HG03571 (cell line): ENCODE data around the gene MARS2.
"Not testable (repeated sequence)": the region's sequence is repeated elsewhere in the genome, so short reads cannot be mapped to it uniquely, and the experiment has no call there.

Experiments
- ATAC-seq: cut with Tn5 transposase; IDR thresholded peaks from one replicate; pipeline ENCODE4 v1.9.1; 2021; ENCODE audit not compliant: unreplicated experiment

Gene MARS2

DNA sequence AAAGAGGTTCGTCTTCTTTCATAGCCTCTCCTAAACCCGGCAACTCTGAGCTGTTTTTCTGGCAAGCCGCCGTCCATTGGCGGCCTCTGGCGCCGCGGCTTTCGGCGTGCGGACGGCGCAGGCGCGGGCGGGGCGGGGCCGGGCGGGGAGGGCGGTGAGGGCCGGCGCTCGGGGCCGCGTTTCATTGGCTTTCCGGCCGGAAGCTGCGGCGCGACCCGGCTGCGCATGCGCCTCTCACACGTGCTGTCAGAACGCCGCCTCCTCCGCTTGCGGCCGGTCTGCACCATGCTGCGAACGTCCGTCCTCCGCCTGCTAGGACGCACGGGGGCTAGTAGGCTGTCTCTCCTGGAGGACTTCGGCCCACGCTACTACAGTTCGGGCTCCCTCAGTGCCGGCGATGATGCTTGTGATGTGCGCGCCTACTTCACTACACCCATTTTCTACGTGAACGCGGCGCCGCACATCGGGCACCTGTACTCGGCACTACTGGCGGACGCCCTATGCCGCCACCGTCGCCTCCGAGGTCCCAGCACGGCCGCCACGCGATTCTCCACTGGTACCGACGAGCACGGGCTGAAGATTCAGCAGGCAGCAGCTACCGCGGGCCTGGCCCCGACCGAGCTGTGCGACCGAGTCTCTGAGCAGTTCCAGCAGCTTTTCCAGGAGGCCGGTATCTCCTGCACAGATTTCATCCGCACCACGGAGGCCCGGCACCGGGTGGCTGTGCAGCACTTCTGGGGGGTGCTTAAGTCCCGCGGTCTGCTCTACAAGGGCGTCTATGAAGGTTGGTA, at the start of gene MARS2:
MARS2 (plus strand) TSS at position 249 of the 791 bp plus-strand sequence; CDS start at position 286, 37 bp downstream.
- ATAC-seq = peak; percentile 82

DNA sequence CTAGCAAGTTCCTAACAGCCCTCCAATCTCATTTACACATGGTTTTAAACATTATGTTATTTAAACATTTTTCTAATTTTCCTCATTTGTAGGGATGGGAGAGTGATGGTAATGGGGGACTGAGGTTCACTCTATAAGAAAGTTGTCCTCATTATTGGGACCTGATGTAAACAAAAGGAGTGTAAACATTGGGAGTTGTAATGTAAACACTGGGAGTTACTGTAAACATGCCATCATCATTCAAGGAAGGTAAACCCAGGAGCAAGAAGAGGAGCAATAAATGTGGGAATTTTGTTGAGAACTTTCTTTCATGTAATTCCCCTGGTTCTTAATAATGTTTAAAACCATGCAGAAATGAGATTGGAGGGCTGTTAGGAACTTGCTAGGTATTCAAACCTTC, 47.6 kb upstream of the MARS2 start:
- ATAC-seq = no peak

DNA sequence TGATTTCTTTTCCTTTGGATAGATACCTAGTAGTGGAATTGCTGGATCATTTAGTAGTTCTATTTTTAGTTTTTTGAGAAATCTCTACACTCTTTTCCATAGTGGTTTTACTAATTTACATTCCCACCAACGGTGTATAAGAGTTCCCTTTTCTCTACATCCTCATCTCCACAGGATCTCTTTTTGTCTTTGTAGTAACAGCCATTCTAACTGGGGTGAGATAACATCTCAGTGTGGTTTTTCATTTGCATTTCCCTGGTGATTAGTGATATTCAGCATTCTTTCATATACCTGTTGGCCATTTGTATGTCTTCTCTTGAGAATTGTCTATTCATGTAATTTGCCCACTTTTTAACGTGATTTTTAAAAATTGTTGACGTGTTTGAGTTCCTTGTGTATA, 43.5 kb upstream of the MARS2 start:
- ATAC-seq = no peak

DNA sequence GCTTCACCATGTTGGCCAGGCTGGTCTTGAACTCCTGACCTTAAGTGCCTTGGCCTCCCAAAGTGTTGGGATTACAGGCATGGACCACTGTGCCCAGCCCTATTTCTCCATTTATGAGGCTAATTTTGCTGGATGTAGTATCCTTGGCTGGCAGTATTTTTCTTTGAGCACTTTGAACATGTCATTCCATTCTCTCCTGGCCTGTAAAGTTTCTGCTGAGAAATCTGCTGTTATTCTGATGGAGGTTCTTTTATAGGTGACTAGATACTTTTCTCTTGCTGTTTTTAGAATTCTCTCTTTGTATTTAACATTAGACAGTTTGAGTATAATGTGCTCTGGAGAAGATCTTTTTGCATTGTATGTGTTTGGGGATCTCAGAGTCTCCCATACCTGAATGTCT, 38.9 kb upstream of the MARS2 start:
- no peak for ATAC-seq

DNA sequence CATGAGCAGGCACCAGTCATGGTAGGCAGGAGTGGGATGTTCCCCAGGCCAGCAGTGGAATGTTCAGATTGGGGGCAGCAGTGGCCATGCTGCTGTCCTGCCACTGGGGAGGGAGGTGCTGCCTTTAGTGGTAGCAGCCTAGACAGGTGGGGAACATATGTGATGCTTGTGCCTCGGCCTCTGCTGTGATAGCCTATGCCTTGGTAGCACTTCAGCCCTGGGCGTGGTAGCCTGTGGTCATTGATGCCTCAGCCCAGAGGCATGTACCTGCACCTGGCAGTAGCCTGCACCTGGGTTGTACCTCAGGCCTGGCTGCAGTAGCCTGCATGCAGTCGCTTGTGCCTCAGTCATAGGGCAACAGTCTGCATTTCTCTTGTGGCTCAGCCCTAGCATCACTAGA, 36.9 kb upstream of the MARS2 start:
- no peak for ATAC-seq

DNA sequence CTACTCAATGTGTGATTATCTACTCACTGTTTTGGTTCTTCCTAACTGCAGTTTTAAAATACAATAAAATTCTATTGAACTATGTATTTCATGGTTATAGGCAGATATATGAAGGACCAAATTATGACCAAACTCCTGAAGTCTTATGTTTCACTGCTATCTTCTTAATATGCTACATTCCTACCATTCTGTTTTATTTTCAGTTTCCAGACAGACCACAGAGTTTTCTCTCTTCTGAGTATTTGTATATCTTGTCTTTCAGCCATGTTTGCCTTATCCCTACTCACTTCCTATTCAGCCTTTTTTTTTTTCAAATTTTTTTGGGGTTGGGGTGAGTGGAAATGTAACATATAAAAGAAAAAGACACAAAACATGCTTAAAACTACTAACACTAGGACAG, 36.1 kb upstream of the MARS2 start:
- ATAC-seq = no peak

DNA sequence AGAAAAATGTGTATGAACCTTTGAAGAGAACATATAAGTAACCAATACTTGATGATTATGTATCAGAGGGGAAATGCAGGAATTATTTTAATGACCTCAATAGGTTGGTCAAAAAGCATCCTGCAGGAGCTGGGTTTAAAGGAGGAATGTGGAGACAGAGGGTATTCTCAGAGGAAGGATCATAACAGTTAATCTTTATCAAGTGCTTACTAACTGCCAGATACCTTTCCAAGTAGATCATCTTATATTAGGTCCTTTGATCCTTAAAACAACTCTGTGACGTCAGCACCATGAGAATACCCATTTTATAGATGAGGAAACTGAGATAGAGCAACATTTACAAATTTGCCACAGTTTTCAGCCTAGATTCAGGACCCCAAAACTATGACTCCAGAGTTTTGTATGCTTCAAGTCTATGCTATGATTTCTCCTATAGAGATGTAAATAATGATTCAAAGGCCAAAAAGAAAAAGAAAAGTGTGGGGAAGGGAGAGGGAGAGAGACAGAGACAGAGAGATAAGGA, 32.7 kb upstream of the MARS2 start:
- no peak for ATAC-seq

DNA sequence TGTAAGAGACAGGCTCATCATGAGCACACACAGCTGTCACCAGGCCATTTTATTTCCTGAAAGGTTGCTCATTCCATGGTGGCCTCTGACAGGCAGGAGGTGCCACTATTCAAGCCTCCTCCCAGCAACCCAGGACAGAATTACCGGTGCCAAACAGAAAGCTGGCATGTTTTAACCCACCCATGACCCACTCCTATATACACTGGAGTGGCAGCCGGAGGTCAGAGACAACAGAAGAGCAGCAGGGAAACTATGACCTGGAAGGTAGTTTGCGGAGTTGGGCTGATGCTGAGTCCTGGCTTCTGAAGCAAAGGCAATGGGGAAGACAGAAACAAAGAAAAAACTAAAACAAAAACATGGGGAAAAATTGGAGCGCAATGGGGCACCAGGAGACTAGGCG, 32.1 kb upstream of the MARS2 start:
- no peak for ATAC-seq

DNA sequence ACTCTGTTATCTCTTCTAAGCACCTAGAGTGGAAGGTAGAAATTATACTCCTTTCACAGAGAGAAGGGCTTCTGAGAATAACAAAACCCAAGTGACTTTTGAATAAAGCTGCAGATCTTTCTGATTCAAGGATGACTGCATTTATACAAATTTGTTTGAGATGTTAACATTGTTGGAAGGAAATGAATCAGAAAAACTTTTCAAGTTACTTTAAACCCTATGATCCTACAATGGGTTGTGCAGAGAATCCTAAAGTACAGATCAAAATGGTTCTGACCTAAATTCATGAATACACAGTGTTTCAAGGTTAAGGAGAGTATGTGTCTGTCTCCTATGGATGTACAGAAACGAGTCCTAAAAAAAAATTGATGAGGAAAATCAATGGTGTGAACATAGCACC, 31.6 kb upstream of the MARS2 start:
- ATAC-seq = no peak

DNA sequence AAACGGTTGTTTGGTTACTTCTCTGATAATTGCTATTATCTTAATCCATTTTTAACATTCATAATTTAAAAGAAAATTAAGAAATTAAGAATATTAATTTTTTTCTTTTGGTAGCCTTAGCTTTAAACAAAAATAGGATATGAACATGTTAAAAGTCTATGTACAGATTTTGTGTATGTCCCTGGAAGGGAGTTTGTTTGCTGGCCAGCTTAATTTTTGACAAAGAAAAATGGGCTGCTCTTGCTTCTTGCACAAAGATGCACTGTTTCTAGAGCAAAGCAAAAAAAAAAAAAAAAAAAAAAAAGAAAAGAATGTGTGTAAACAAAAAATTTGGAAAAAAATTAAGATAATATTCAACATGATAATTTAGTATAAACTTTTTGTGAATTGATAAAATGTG, 31.1 kb upstream of the MARS2 start:
- no peak for ATAC-seq

DNA sequence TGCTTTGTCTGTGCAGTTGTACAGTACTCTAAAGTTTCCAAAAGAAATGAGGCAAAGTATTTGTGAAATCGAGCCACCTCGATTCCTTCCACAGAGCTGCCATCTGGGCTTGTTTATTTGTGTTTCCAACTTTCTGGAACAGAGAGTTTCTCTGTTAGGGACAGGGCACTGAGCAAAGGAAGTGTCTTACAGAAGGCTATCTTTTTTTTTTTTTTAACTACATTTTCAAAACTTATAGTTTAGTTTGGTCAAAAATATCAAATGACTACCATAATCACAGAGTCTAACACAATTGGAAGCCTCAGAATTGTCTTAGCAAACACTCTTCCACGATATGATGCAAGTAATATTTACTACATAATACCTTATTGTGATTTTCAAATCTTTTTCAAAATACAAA, 30.6 kb upstream of the MARS2 start:
- ATAC-seq = no peak

DNA sequence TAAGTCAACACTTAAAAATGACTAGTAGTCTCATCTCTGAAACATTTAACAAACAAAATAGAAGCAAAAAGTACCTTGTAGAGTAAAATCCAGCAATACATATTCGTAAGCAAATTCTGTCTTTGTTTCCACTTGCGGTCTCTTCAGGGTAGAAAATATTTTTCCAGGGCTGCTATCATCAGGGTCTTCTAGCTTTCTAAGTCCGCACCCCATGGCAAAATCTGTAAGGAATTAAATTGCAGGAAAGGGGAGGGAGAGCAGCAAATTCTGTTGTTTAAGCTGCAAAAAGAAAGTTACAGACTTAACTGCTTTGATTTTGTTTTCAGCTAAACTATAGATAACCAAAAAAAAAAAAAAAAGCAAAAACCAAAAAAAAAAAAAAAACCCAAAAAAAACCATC, 29.9 kb upstream of the MARS2 start, which contains the start of gene RFTN2:
RFTN2 (minus strand) TSS at position 342 of the 400 bp plus-strand sequence; CDS start at position 213, 129 bp downstream.
- no peak for ATAC-seq

DNA sequence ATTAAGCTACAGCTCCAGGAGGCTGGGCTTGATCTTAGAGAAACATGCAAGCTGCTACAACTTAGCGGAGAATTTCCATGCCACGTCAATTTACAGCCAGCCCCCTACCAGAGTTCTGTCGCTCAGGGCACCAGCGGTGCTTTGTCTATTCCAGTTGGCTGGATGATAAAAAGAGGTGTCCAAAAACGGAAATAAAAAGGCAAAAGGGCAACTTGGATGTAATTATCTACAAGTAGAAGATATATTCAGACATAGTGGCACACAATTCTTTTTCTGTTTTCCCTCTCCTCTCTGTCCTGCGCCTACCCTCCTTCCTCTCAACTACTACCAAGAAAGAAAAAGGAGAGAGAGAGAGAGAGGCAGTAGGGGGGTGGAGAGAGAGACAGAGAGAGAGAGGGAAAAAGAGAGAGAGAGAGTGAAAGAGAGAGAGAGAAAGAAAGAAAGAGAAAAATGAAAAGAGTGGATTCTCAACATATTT, 29.4 kb upstream of the MARS2 start:
- no peak for ATAC-seq

DNA sequence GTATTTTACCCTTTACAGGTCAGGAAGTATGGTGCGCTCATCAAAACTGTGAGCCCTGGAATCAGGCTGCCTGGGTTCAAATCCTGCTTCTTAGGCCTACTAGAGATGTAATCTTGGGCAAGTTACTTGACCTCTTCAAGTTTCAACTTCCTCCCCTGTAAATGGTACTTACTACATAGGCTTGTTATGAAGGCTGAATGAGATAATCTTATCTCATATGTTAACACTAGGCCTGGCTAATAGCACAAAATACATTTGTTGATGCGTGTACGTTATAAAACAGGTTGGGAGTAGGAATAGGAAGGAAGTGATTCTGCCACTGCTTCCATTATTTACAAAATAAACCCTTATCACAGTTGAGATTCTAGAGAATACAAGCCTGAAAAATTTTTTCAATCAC, 28.1 kb upstream of the MARS2 start:
- ATAC-seq = no peak

DNA sequence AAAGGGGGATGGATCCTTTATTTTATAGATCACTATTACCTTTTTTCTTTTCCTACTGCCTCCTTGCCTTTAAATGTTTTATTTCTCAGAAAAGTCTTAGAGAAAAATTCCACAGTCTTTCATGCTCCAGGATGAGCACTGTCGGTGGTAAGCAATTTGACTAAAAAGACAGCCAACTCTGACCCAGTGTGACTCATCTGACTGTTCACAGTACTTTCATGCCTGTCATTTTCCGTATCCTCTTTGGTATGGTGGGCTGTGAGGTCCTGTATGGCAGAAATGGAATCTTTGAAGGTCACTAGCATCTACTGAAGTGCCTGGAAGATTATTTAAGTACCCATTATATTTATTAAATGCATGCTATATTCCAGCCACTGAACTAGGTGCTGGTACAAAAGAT, 27.7 kb upstream of the MARS2 start:
- ATAC-seq = no peak

DNA sequence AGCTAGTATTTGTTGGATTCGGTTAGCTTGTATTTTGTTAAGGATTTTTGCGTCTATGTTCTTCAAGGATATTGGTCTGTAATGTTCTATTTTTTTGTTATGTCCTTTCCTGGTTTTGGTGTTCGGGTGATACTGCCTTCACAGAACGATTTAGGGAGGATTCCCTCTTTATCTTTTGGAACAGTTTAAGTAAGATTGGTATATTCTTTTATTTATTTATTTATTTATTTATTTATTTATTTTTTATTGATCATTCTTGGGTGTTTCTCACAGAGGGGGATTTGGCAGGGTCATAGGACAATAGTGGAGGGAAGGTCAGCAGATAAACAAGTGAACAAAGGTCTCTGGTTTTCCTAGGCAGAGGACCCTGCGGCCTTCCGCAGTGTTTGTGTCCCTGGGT, 10.0 kb upstream of the MARS2 start:
- ATAC-seq = not testable (repeated sequence)

DNA sequence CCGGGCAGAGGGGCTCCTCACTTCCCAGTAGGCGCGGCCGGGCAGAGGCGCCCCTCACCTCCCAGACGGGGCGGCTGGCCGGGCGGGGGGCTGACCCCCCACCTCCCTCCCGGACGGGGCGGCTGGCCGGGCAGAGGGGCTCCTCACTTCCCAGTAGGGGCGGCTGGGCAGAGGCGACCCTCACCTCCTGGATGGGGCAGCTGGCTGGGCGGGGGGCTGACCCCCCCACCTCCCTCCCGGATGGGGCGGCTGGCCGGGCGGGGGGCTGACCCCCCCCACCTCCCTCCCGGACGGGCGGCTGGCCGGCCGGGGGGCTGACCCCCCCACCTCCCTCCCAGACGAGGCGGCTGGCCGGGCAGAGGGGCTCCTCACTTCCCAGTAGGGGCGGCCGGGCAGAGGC, 9.2 kb upstream of the MARS2 start:
- ATAC-seq = not testable (repeated sequence)

DNA sequence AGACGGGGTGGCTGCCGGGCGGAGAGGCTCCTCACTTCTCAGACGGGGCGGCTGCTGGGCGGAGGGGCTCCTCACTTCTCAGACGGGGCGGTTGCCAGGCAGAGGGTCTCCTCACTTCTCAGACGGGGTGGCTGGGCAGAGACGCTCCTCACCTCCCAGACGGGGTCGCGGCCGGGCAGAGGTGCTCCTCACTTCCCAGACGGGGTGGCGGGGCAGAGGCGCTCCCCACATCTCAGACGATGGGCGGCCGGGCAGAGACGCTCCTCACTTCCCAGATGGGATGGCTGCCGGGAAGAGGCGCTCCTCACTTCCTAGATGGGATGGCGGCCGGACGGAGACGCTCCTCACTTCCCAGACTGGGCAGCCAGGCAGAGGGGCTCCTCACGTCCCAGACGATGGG, 8.6 kb upstream of the MARS2 start:
- ATAC-seq = not testable (repeated sequence)

DNA sequence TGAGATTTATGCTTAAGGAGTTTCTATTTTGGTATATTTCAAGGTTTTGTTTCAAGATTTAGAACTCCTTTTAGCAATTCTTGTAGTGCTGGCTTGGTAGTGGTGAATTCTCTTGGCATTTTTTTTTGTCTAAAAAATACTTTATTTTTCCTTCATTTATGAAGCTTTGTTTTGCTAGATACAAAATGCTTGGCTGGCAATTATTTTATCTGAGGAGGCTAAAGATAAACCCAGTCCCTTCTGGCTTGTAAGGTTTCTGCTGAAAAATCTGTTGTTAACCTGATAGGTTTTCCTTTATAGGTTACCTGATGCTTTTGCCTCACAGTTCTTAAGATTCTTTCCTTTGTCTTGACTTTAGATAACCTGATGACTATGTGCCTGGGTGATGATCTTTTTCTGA, 5.4 kb upstream of the MARS2 start:
- ATAC-seq = not testable (repeated sequence)

DNA sequence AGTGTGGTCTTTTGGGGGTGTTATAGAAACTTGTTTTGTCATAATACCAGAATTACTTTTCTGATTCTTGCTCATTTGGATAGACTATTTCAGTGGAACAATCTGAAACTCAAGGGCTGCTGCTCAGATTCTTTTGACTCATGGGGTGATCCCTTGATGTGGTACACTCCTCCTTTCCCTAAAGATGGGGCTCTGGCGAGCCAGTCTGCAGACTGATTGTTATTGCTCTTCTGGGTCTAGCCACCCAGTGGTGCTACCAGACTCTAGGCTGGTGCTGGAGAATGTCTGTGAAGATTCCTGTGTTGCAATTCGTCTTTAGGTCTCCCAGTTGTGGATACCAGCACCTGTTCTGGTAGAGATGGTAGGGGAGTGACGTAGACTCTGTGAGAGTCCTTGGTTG, 4.2 kb upstream of the MARS2 start:
- ATAC-seq = no peak

DNA sequence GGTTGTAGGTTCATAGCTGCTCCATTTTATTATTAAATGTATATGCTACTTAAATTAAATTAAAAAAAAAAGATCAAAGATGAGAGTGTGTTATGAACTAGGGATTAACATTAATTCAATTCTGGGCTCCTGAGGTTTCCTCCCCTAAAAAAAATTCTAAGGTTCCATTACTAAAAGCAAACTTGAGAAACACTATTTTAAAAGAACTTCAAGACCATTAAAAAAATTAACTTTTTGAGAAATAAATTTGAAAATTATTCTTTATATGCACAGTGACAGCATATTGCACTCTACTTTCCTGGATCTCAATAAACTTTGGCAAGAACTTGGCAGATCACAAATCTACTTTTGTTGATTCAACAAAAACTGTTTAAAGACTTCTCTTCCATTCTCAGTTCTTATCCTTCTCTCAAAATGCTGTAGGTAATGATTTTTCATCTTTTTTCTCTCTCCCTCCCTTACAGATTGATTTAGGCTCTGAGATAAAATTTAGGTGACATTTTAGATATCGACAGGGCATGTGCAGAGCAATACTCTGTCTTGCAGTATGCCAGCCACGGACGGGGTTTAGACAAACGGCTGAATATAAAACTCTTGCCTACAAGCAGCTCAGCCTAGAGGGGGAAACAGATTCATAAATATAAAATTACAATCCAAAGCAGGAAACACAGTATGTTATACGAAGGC, 592 bp upstream of the MARS2 start:
- peak; percentile 23 for ATAC-seq
